ENCODE data around the gene MBP.
"Not testable (repeated sequence)": the region's sequence is repeated elsewhere in the genome, so short reads cannot be mapped to it uniquely, and the experiment has no call there.

Gene MBP

GRCh38 chr18:77039196-77040130 is 93.1 kb downstream of the MBP start:
- no peak overlapping the region for H3K4me3 ChIP-seq (ENCODE audit: low read depth, low read length)
- no peak for DNase-seq (ENCODE audit: low read depth)

- DNase-seq (ENCODE audit: low read depth) = no peak
- H3K4me3 ChIP-seq (ENCODE audit: low read depth, low read length) = no peak overlapping the region
These were observed 94.3 kb downstream of the MBP start for GRCh38 chr18:77038182-77038858.

GRCh38 chr18:77037567-77037966 is 95.0 kb downstream of the MBP start:
- DNase-seq (ENCODE audit: low read depth) = no peak
- no peak overlapping the region for H3K4me3 ChIP-seq (ENCODE audit: low read depth, low read length)

GRCh38 chr18:77035380-77036187 is 97.0 kb downstream of the MBP start:
- no peak overlapping the region for H3K4me3 ChIP-seq (ENCODE audit: low read depth, low read length)
- DNase-seq (ENCODE audit: low read depth) = no peak

- no peak for DNase-seq (ENCODE audit: low read depth)
These were observed 99.0 kb downstream of the MBP start for GRCh38 chr18:77033575-77033974.

GRCh38 chr18:77032181-77032701 is 100.3 kb downstream of the MBP start:
- DNase-seq (ENCODE audit: low read depth) = no peak
- H3K4me3 ChIP-seq (ENCODE audit: low read depth, low read length) = no peak overlapping the region

More at GRCh38 chr18:77033575-77033974, 99.0 kb downstream of the MBP start:
- no peak overlapping the region for H3K4me3 ChIP-seq (ENCODE audit: low read depth, low read length)

- no peak overlapping the region for H3K4me3 ChIP-seq (ENCODE audit: low read depth, low read length)
- DNase-seq (ENCODE audit: low read depth) = no peak
These were observed 100.9 kb downstream of the MBP start for GRCh38 chr18:77031662-77032061.

GRCh38 chr18:77030201-77030600 is 102.4 kb downstream of the MBP start:
- DNase-seq (ENCODE audit: low read depth) = no peak
- H3K4me3 ChIP-seq (ENCODE audit: low read depth, low read length) = no peak overlapping the region

- no peak for DNase-seq (ENCODE audit: low read depth)
- no peak overlapping the region for H3K4me3 ChIP-seq (ENCODE audit: low read depth, low read length)
These were observed 106.7 kb downstream of the MBP start for GRCh38 chr18:77025831-77026363.

- H3K4me3 ChIP-seq (ENCODE audit: low read depth, low read length) = no peak overlapping the region
- no peak for DNase-seq (ENCODE audit: low read depth)
These were observed 107.5 kb downstream of the MBP start for GRCh38 chr18:77025123-77025522.

GRCh38 chr18:77024476-77024875 is 108.1 kb downstream of the MBP start:
- DNase-seq (ENCODE audit: low read depth) = no peak
- no peak overlapping the region for H3K4me3 ChIP-seq (ENCODE audit: low read depth, low read length)

GRCh38 chr18:77023102-77023782 is 109.3 kb downstream of the MBP start:
- peak; percentile 5 for DNase-seq (ENCODE audit: low read depth)
- H3K4me3 ChIP-seq (ENCODE audit: low read depth, low read length) = no peak overlapping the region

- DNase-seq (ENCODE audit: low read depth) = no peak
- H3K4me3 ChIP-seq (ENCODE audit: low read depth, low read length) = no peak overlapping the region
These were observed 110.0 kb downstream of the MBP start for GRCh38 chr18:77022556-77022955.

- no peak for DNase-seq (ENCODE audit: low read depth)
- no peak overlapping the region for H3K4me3 ChIP-seq (ENCODE audit: low read depth, low read length)
These were observed 110.5 kb downstream of the MBP start for GRCh38 chr18:77022116-77022515.

- H3K4me3 ChIP-seq (ENCODE audit: low read depth, low read length); DNase-seq (ENCODE audit: low read depth): not testable (repeated sequence)
These were observed 111.1 kb downstream of the MBP start for GRCh38 chr18:77021478-77021877.

- no peak overlapping the region for H3K4me3 ChIP-seq (ENCODE audit: low read depth, low read length)
- no peak for DNase-seq (ENCODE audit: low read depth)
These were observed 111.5 kb downstream of the MBP start for GRCh38 chr18:77021075-77021474.

- DNase-seq (ENCODE audit: low read depth) = no peak
- no peak overlapping the region for H3K4me3 ChIP-seq (ENCODE audit: low read depth, low read length)
These were observed 112.0 kb downstream of the MBP start for GRCh38 chr18:77020561-77020960.

GRCh38 chr18:77019641-77020040 is 112.9 kb downstream of the MBP start:
- H3K4me3 ChIP-seq (ENCODE audit: low read depth, low read length) = no peak overlapping the region
- DNase-seq (ENCODE audit: low read depth) = no peak

- H3K4me3 ChIP-seq (ENCODE audit: low read depth, low read length); DNase-seq (ENCODE audit: low read depth): not testable (repeated sequence)
These were observed 113.9 kb downstream of the MBP start for GRCh38 chr18:77018650-77019049.

Measured in skeletal muscle cell (primary cell).